Caco-2 (cell line): ENCODE data around the gene DHCR24. TPM values are rescaled to one million over a fixed set of nuclear protein-coding genes. Genes with fewer than 3 reads are reported as not detected.
"Not testable (repeated sequence)": the region's sequence is repeated elsewhere in the genome, so short reads cannot be mapped to it uniquely, and the experiment has no call there.

ENCODE experiments used
- BruUV-seq: library from RNA; stranded (reverse); fragments of 400-500 nt; replicated peaks from 2 replicates; lab custom pipeline; 2021; lab: Mats Ljungman, UMichigan
- CTCF ChIA-PET: fragments of 300-600 bp; sonication (Branson Sonifier 250); formaldehyde crosslinking; loops from one replicate; lab custom pipeline; 2022; ENCODE audit warnings: antibody characterized with exemption; lab: Charles Lee
- POLR2A ChIA-PET: fragments of 300-600 bp; sonication (Branson Sonifier 250); formaldehyde crosslinking; loops from one replicate; lab custom pipeline; 2022; ENCODE audit warnings: antibody characterized with exemption; lab: Charles Lee
- DNase-seq, 2 experiments: peaks; one replicate each; pipeline versions ENCODE4 v3.0.0 to v3.0.0-alpha.2; 2020 to 2022
- H3K27me3 ChIP-seq: replicated peaks from 2 replicates; pipeline ENCODE4 v1.6.0; 2011; ENCODE audit warnings: low read length; ENCODE audit not compliant: control insufficient read depth, insufficient read depth
- H3K36me3 ChIP-seq: 2 replicates; pipeline ENCODE4 v1.5.1; 2011; ENCODE audit warnings: low read length; ENCODE audit not compliant: control insufficient read depth, insufficient read depth
- H3K4me1 ChIP-seq: fragments of 250-450 bp; sonication (Bioruptor Pico); 2 replicates; pipeline ENCODE4 v1.5.1; 2020; ENCODE audit warnings: mild to moderate bottlenecking
- H3K4me3 ChIP-seq: 2 replicates; pipeline ENCODE4 v1.5.1; 2011; ENCODE audit warnings: low read depth, mild to moderate bottlenecking, control low read depth, low read length
- H3K9me3 ChIP-seq: fragments of 250-450 bp; sonication (Bioruptor Pico); 2 replicates; pipeline ENCODE4 v1.5.1; 2020; ENCODE audit warnings: mild to moderate bottlenecking, moderate library complexity
- H3K27ac Mint-ChIP-seq: one replicate; pipeline ENCODE4 v1.8.0; 2022; ENCODE audit warnings: mixed read lengths; ENCODE audit not compliant: unreplicated experiment
- H3K27me3 Mint-ChIP-seq: one replicate; pipeline ENCODE4 v1.8.0; 2022; ENCODE audit warnings: mixed read lengths; ENCODE audit not compliant: insufficient read depth, unreplicated experiment
- H3K36me3 Mint-ChIP-seq: one replicate; pipeline ENCODE4 v1.8.0; 2022; ENCODE audit warnings: mild to moderate bottlenecking, mixed read lengths; ENCODE audit not compliant: insufficient read depth, unreplicated experiment
- H3K4me1 Mint-ChIP-seq: one replicate; pipeline ENCODE4 v1.8.0; 2022; ENCODE audit warnings: low read depth, mixed read lengths; ENCODE audit not compliant: unreplicated experiment
- H3K4me3 Mint-ChIP-seq: one replicate; pipeline ENCODE4 v1.8.0; 2022; ENCODE audit warnings: mild to moderate bottlenecking, moderate library complexity, mixed read lengths; ENCODE audit not compliant: unreplicated experiment
- H3K9me3 Mint-ChIP-seq: one replicate; pipeline ENCODE4 v1.8.0; 2022; ENCODE audit warnings: mixed read lengths; ENCODE audit not compliant: unreplicated experiment
- intact Hi-C: fragments of 100-400 bp; cut with micrococcal nuclease; formaldehyde crosslinking; loops from one replicate; pipeline ENCODE4 v1.10.0; 2022; ENCODE audit not compliant: unreplicated experiment
- total RNA-seq: library from RNA; stranded (reverse); gene quantifications from 2 replicates; pipeline ENCODE4 v1.2.3, GENCODE V29; 2022
- TF ChIP-seq, protein P1 (sequence below), 2 experiments: fragments of 200-600 bp in 1 of 2; IDR thresholded peaks; 1 replicate in 1 of 2; 2 replicates in 1 of 2; pipeline versions ENCODE4 v1.5.1 to v1.8.0; 2011 to 2022; ENCODE audit warnings: antibody characterized with exemption in 1 of 2, control low read depth in 1 of 2, inconsistent platforms in 1 of 2, low read depth in 1 of 2, low read length in 1 of 2, mild to moderate bottlenecking in 1 of 2, moderate library complexity in 1 of 2; ENCODE audit not compliant: insufficient read depth in 1 of 2, severe bottlenecking in 1 of 2, unreplicated experiment in 1 of 2

Gene DHCR24
- total RNA-seq, 1 experiment from 2014 or later: 522 TPM

DNA sequence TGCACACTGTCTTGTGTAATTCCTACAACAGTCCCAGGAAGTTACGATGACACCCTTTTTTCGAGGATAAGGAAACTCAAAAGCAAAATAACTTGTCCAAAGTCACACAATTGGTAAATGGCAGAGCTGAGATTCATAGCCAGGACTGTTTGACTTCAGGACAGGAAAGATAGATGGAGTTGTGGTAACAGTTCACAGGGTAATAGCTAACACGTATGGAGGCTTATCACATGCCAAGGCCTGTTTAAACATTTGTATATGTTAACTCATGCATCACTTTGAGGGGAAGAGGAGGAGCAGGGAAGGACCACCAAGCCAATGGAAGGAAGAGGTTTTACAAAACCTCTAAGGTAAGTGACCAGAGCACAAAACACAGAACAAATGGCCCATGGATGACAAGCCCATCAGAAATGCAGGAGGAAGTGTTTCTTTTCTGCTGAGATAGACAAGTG is 2.8 kb downstream of the DHCR24 start:
- Mint-ChIP-seq H3K4me3 (peak overlapping the region; percentile 100), H3K36me3 (peaks cover 78% of the 10 kb centered on the region), H3K27ac (peak overlapping the region; percentile 69), H3K4me1 (peaks cover 35% of the 10 kb centered on the region), H3K9me3 (no peaks in the 10 kb centered on the region), H3K27me3 (no peaks in the 10 kb centered on the region)
- intact Hi-C loops: no loop called here
- H3K36me3 ChIP-seq: peaks cover 1% of the 10 kb centered on the region
- ChIA-PET CTCF (interaction anchor here (1.4 kb wide), 2 partner anchors 61 to 138 kb away, joined by 3 to 4 read pairs; no protein-coding TSS in a partner anchor), POLR2A (no interaction called here)
- BruUV-seq: no TSS peak
- no peak overlapping the region for H3K4me3 ChIP-seq
- TF ChIP-seq, protein P1, sequence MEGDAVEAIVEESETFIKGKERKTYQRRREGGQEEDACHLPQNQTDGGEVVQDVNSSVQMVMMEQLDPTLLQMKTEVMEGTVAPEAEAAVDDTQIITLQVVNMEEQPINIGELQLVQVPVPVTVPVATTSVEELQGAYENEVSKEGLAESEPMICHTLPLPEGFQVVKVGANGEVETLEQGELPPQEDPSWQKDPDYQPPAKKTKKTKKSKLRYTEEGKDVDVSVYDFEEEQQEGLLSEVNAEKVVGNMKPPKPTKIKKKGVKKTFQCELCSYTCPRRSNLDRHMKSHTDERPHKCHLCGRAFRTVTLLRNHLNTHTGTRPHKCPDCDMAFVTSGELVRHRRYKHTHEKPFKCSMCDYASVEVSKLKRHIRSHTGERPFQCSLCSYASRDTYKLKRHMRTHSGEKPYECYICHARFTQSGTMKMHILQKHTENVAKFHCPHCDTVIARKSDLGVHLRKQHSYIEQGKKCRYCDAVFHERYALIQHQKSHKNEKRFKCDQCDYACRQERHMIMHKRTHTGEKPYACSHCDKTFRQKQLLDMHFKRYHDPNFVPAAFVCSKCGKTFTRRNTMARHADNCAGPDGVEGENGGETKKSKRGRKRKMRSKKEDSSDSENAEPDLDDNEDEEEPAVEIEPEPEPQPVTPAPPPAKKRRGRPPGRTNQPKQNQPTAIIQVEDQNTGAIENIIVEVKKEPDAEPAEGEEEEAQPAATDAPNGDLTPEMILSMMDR (IDR thresholded peaks at IDR 0.05; ENCODE audit: insufficient read depth in 1 of 2, low read depth in 1 of 2, low read length in 1 of 2, severe bottlenecking in 1 of 2, unreplicated experiment in 1 of 2): no peak
- peaks cover 37% of the 10 kb centered on the region for H3K4me1 ChIP-seq
- H3K9me3 ChIP-seq: no peaks in the 10 kb centered on the region
- no peaks in the 10 kb centered on the region for H3K27me3 ChIP-seq
- DNase-seq: no peak

- Mint-ChIP-seq H3K27ac (peak overlapping the region; percentile 69), H3K9me3 (no peaks in the 10 kb centered on the region), H3K27me3 (no peaks in the 10 kb centered on the region), H3K36me3 (peaks cover 82% of the 10 kb centered on the region), H3K4me1 (peaks cover 29% of the 10 kb centered on the region), H3K4me3 (peak overlapping the region; percentile 100)
- intact Hi-C loops: no loop called here
- ChIA-PET CTCF (interaction anchor here (1.4 kb wide), 2 partner anchors 62 to 138 kb away, joined by 3 to 4 read pairs; no protein-coding TSS in a partner anchor), POLR2A (no interaction called here)
- Histone ChIP-seq H3K36me3 (peaks cover 1% of the 10 kb centered on the region), H3K4me3 (no peak overlapping the region), H3K9me3 (no peaks in the 10 kb centered on the region), H3K4me1 (peaks cover 36% of the 10 kb centered on the region), H3K27me3 (no peaks in the 10 kb centered on the region)
- TF ChIP-seq, protein P1 (IDR thresholded peaks at IDR 0.05; ENCODE audit: insufficient read depth in 1 of 2, low read depth in 1 of 2, low read length in 1 of 2, severe bottlenecking in 1 of 2, unreplicated experiment in 1 of 2): no peak
- no TSS peak for BruUV-seq
- no peak for DNase-seq
These were observed 3.5 kb downstream of the DHCR24 start for GRCh38 chr1:54883349-54884102.

GRCh38 chr1:54882519-54882918 is 4.5 kb downstream of the DHCR24 start:
- no TSS peak for BruUV-seq
- ChIA-PET POLR2A (no interaction called here), CTCF (no interaction called here)
- peaks cover 43% of the 10 kb centered on the region for H3K4me1 ChIP-seq
- Mint-ChIP-seq H3K27ac (no peak overlapping the region), H3K9me3 (no peaks in the 10 kb centered on the region), H3K27me3 (no peaks in the 10 kb centered on the region), H3K4me3 (peak overlapping the region; percentile 53), H3K36me3 (peaks cover 89% of the 10 kb centered on the region), H3K4me1 (peaks cover 29% of the 10 kb centered on the region)
- peaks cover 1% of the 10 kb centered on the region for H3K36me3 ChIP-seq
- no peaks in the 10 kb centered on the region for H3K27me3 ChIP-seq
- TF ChIP-seq, protein P1 (IDR thresholded peaks at IDR 0.05; ENCODE audit: insufficient read depth in 1 of 2, low read depth in 1 of 2, low read length in 1 of 2, severe bottlenecking in 1 of 2, unreplicated experiment in 1 of 2): no peak
- H3K9me3 ChIP-seq: no peaks in the 10 kb centered on the region
- no peak for DNase-seq
- no peak overlapping the region for H3K4me3 ChIP-seq
- intact Hi-C loops: no loop called here

GRCh38 chr1:54881604-54882003 is 5.4 kb downstream of the DHCR24 start:
- H3K4me3 ChIP-seq, H3K27ac Mint-ChIP-seq, intact Hi-C loops, DNase-seq, BruUV-seq, CTCF ChIA-PET, POLR2A ChIA-PET, H3K27me3 ChIP-seq, H3K9me3 Mint-ChIP-seq, H3K27me3 Mint-ChIP-seq, H3K36me3 ChIP-seq, H3K4me3 Mint-ChIP-seq, H3K9me3 ChIP-seq: not testable (repeated sequence)
- H3K4me1 ChIP-seq: peaks cover 52% of the 10 kb centered on the region
- peaks cover 89% of the 10 kb centered on the region for H3K36me3 Mint-ChIP-seq
- H3K4me1 Mint-ChIP-seq: peaks cover 36% of the 10 kb centered on the region
